ENCODE results near the gene NAA60. TPM values are rescaled to one million over a fixed set of nuclear protein-coding genes. Genes with fewer than 3 reads are reported as not detected.
"Not testable (repeated sequence)": the region's sequence is repeated elsewhere in the genome, so short reads cannot be mapped to it uniquely, and the experiment has no call there.

The NAA60 gene
- total and polyA plus RNA-seq, 2 of the 13 experiments (the other 11 are each of a cell fraction or from before 2014, with no cell fraction given), result 14.7 to 32.0 TPM

- WGBS (ENCODE audit: low lambda C conversion rate), result 80% methylated on average over 12 of the region's 12 CpGs
- H3K27me3 ChIP-seq (ENCODE audit: control insufficient read depth in 1 of 2, insufficient read depth in 2 of 2, low read length in 2 of 2); CTCF ChIA-PET (ENCODE audit: low intra/inter-chr PET ratio, low total read pairs); H3K4me2 ChIP-seq (ENCODE audit: low read depth, low read length); H4K20me1 ChIP-seq (ENCODE audit: insufficient read depth, low read length); POLR2A ChIA-PET; intact Hi-C loops (cut with micrococcal nuclease; ENCODE audit: unreplicated experiment); H3K9ac ChIP-seq (ENCODE audit: insufficient read depth, low read depth, low read length); in situ Hi-C loops (cut with HindIII; ENCODE audit: extremely low pct_ligation_motif_present, low pct_unique_long_range_greater_than_20kb); H3K79me2 ChIP-seq (ENCODE audit: insufficient read depth, low read length); H3K27ac ChIP-seq (ENCODE audit: extremely low read length, insufficient read depth, low read length); BruUV-seq (replicated peaks); H3K9me3 ChIP-seq (ENCODE audit: low read length); ATAC-seq; H3K4me3 ChIP-seq (replicated peaks in 1 of 3; ENCODE audit: insufficient read depth in 1 of 3, low read depth in 2 of 3, low read length in 3 of 3); H2AFZ ChIP-seq (ENCODE audit: low read length): not testable (repeated sequence)
- Histone ChIP-seq H3K36me3 (replicated peaks in 1 of 2; ENCODE audit: control insufficient read depth in 1 of 2, insufficient read depth in 2 of 2, low read length in 2 of 2) (peaks cover 13 to 33% of the 10 kb centered on the region in 2 experiments), H3K4me1 (ENCODE audit: insufficient read depth, low read length) (peaks cover 10% of the 10 kb centered on the region)
- TF ChIP-seq STAG1 (CRISPR knock-in tag; IDR thresholded peaks at IDR 0.05) (peak; percentile 73), ZBTB33 (CRISPR knock-in tag; IDR thresholded peaks at IDR 0.05) (peak; percentile 68; the same call in 1 of the 2 replicates), SMC3 (IDR thresholded peaks at IDR 0.05; ENCODE audit: low read length) (peak; percentile 27; the same call in 1 of the 2 replicates), RAD21 (CRISPR knock-in tag; IDR thresholded peaks at IDR 0.05) (peak; percentile 68; the same call in 1 of the 2 replicates), CTCF (CRISPR knock-in tag; IDR thresholded peaks at IDR 0.05) (peak; percentile 73)
- FAIRE-seq (peak; percentile 32), DNase-seq (ENCODE audit: low spot score) (peak; percentile 48)
Observed at GRCh38 chr16:3527216-3527829, 83.8 kb downstream of the NAA60 start.
